Gastroesophageal sphincter (tissue), 3 donors: ENCODE results near the gene BEGAIN.

Experiments used
- CTCF ChIP-seq, 4 experiments: fragments of 200-600 bp in 2 of 4; fragments of 450-650 bp in 2 of 4; sonication (generic) in 1 of 4; IDR thresholded peaks; one replicate each; pipeline ENCODE4 v1.5.1; 2017 to 2019; ENCODE audit warnings: antibody characterized with exemption in 4 of 4, mild to moderate bottlenecking in 2 of 4, moderate library complexity in 2 of 4
- POLR2AphosphoS5 ChIP-seq: sonication (generic); formaldehyde crosslinking; IDR thresholded peaks from one replicate; pipeline ENCODE4 v1.6.1; 2017; ENCODE audit warnings: antibody characterized with exemption

GRCh38 chr14:100558226-100558625 is 29.0 kb downstream of the BEGAIN start:
- TF ChIP-seq CTCF (IDR thresholded peaks at IDR 0.05) (no peak), POLR2AphosphoS5 (no peak)
